ENCODE data around the gene RERE.

RERE gene

GRCh38 chr1:8410791-8411190 is 406.6 kb downstream of the RERE start:
- Histone ChIP-seq H3K36me3 (ENCODE audit: insufficient read depth, low read length) (no peaks in the 10 kb centered on the region), H3K9ac (ENCODE audit: low read depth, low read length) (no peak overlapping the region), H4K20me1 (ENCODE audit: insufficient read depth, low read length) (peaks cover 10% of the 10 kb centered on the region; the same call in 1 of the 2 replicates), H3K9me3 (ENCODE audit: insufficient read depth, low read length, severe bottlenecking) (no peaks in the 10 kb centered on the region), H3K27me3 (ENCODE audit: insufficient read depth, low read length, poor library complexity) (no peaks in the 10 kb centered on the region), H3K27ac (ENCODE audit: low read length) (no peak overlapping the region), H3K79me2 (ENCODE audit: insufficient read depth, low read length) (0 out of 2 replicates have a peak, but pooled peaks cover 3% of the 10 kb centered on the region), H3K4me1 (ENCODE audit: insufficient read depth, low read length) (no peaks in the 10 kb centered on the region), H2AFZ (ENCODE audit: low read depth, low read length) (no peak overlapping the region), H3K4me2 (ENCODE audit: insufficient read depth, low read length) (no peak overlapping the region), H3K4me3 (ENCODE audit: low read depth in 1 of 2, low read length in 2 of 2) (no peak overlapping the region)
- ATAC-seq (ENCODE audit: insufficient read depth, low read depth): no peak
- TF ChIP-seq CTCF (IDR thresholded peaks at IDR 0.05; ENCODE audit: borderline replicate concordance, extremely low read depth, low read length, poor library complexity, severe bottlenecking) (no peak), EZH2 (IDR thresholded peaks at IDR 0.05; ENCODE audit: borderline replicate concordance, low read depth, low read length, severe bottlenecking) (no peak)
- no peak for DNase-seq

GRCh38 chr1:8409606-8410005 is 407.8 kb downstream of the RERE start:
- ATAC-seq (ENCODE audit: insufficient read depth, low read depth): no peak

GRCh38 chr1:8409106-8409505 is 408.3 kb downstream of the RERE start:
- no peak overlapping the region for H3K4me2 ChIP-seq (ENCODE audit: insufficient read depth, low read length)
- H3K4me3 ChIP-seq (ENCODE audit: low read depth in 1 of 2, low read length in 2 of 2): no peak overlapping the region
- H3K9me3 ChIP-seq (ENCODE audit: insufficient read depth, low read length, severe bottlenecking): no peaks in the 10 kb centered on the region
- H2AFZ ChIP-seq (ENCODE audit: low read depth, low read length): no peak overlapping the region
- no peak overlapping the region for H3K9ac ChIP-seq (ENCODE audit: low read depth, low read length)
- H3K36me3 ChIP-seq (ENCODE audit: insufficient read depth, low read length): no peaks in the 10 kb centered on the region
- no peaks in the 10 kb centered on the region for H3K4me1 ChIP-seq (ENCODE audit: insufficient read depth, low read length)
- DNase-seq (no peak), ATAC-seq (ENCODE audit: insufficient read depth, low read depth) (no peak)
- no peak for TF ChIP-seq EZH2 (IDR thresholded peaks at IDR 0.05; ENCODE audit: borderline replicate concordance, low read depth, low read length, severe bottlenecking)
- TF ChIP-seq CTCF (IDR thresholded peaks at IDR 0.05; ENCODE audit: borderline replicate concordance, extremely low read depth, low read length, poor library complexity, severe bottlenecking): no peak
- H3K27ac ChIP-seq (ENCODE audit: low read length): no peak overlapping the region
- H3K79me2 ChIP-seq (ENCODE audit: insufficient read depth, low read length): 0 out of 2 replicates have a peak, but pooled peaks cover 5% of the 10 kb centered on the region
- peaks cover 10% of the 10 kb centered on the region; the same call in 1 of the 2 replicates for H4K20me1 ChIP-seq (ENCODE audit: insufficient read depth, low read length)
- H3K27me3 ChIP-seq (ENCODE audit: insufficient read depth, low read length, poor library complexity): no peaks in the 10 kb centered on the region

More at GRCh38 chr1:8409606-8410005, 407.8 kb downstream of the RERE start:
- no peaks in the 10 kb centered on the region for H3K4me1 ChIP-seq (ENCODE audit: insufficient read depth, low read length)
- H3K79me2 ChIP-seq (ENCODE audit: insufficient read depth, low read length): 0 out of 2 replicates have a peak, but pooled peaks cover 5% of the 10 kb centered on the region
- no peak overlapping the region for H3K27ac ChIP-seq (ENCODE audit: low read length)
- no peaks in the 10 kb centered on the region for H3K27me3 ChIP-seq (ENCODE audit: insufficient read depth, low read length, poor library complexity)
- no peak for TF ChIP-seq EZH2 (IDR thresholded peaks at IDR 0.05; ENCODE audit: borderline replicate concordance, low read depth, low read length, severe bottlenecking)
- no peak for TF ChIP-seq CTCF (IDR thresholded peaks at IDR 0.05; ENCODE audit: borderline replicate concordance, extremely low read depth, low read length, poor library complexity, severe bottlenecking)
- no peaks in the 10 kb centered on the region for H3K36me3 ChIP-seq (ENCODE audit: insufficient read depth, low read length)
- no peak overlapping the region for H3K9ac ChIP-seq (ENCODE audit: low read depth, low read length)
- H3K9me3 ChIP-seq (ENCODE audit: insufficient read depth, low read length, severe bottlenecking): no peaks in the 10 kb centered on the region
- DNase-seq: no peak
- H2AFZ ChIP-seq (ENCODE audit: low read depth, low read length): no peak overlapping the region
- H4K20me1 ChIP-seq (ENCODE audit: insufficient read depth, low read length): peaks cover 10% of the 10 kb centered on the region; the same call in 1 of the 2 replicates
- no peak overlapping the region for H3K4me2 ChIP-seq (ENCODE audit: insufficient read depth, low read length)
- no peak overlapping the region for H3K4me3 ChIP-seq (ENCODE audit: low read depth in 1 of 2, low read length in 2 of 2)
